Measurements from ENCODE around the gene KSR1.

- TF ChIP-seq EZH2 (IDR thresholded peaks at IDR 0.05; ENCODE audit: insufficient read depth, poor library complexity, severe bottlenecking) = no peak
- TF ChIP-seq EZH2phosphoT487 (IDR thresholded peaks at IDR 0.05; ENCODE audit: insufficient read depth, low read depth) = no peak
Observed at GRCh38 chr17:27620721-27621120, 164.5 kb downstream of the KSR1 start.

All from GM23248 (cell line).